IPS DF 19.7 (cell line): ENCODE measurements around the gene HMMR.
"Not testable (repeated sequence)": the region's sequence is repeated elsewhere in the genome, so short reads cannot be mapped to it uniquely, and the experiment has no call there.

ENCODE experiments used
- DNase-seq: peaks from one replicate; pipeline ENCODE4 v3.0.0-alpha.2; 2013; ENCODE audit warnings: low read depth, low spot score

Gene HMMR

DNA sequence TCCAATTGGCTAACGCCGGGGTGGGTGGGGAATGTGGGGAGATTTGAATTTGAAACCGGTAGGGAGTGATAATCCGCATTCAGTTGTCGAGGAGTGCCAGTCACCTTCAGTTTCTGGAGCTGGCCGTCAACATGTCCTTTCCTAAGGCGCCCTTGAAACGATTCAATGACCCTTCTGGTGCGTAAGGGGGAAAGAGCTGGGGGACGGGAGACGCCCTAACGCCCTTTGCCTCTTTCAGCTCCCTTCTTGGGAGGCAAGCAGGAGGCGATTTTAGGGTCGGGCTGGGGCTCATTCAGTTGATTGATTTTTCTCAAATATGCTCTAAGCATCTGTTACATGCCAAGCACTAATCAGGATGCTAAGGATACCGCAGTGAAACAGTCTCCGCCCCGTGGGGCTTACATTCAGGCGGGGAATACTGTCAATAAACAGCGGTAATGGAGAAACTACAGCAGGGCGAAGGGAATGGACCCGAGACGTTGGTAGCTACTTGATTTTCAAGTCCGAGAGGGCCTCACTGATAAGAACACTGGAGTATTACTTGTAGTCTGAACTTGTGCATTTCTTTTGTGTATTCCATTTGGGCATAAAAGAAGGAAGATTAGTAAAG lies at the start of gene HMMR:
TSS of gene HMMR (plus strand) at position 71 of the 610 bp plus-strand sequence. CDS start at position 132, 61 bp downstream.
- DNase-seq: no peak

- not testable (repeated sequence) for DNase-seq
Observed at GRCh38 chr5:163415673-163416072, 44.8 kb upstream of the HMMR start.

DNA sequence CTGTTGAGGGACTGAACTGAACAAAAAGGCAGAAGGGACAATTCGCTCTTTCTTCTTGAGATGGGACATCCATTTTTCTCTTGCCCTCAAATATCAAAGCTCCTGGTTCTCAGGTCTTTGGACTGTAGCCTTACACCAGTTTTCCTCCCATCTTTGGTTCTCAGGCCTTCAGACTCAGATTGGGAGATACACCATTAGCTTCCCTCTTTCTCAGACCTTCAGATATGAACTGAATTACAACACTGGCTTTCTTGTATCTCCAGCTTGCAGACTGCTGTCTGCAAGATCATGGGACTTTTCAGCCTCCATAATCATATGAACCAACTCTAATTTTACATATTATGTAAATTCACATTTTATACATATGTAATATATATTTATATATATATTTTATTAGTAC lies 35.6 kb upstream of the HMMR start:
- DNase-seq: no peak

GRCh38 chr5:163426128-163426527 lies 34.3 kb upstream of the HMMR start:
- DNase-seq: not testable (repeated sequence)

DNA sequence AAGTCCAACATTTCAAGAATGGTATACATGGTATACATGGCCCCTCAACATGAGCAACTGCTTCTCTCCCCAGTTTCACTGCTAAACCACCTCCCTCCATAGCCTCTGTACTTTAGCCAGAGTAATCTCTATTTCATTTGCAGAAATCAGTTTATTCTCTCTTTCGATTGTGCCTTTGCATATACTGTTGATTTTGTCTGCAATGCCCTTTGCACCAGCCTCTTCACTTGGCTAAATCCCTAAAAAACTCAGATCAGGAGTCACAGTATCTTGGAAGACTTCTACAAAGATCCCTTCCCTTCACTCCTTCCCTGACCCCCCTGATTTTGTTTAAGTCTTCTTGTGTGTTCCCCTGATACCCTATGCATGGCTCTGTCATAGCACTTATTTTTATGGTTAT lies 27.9 kb upstream of the HMMR start:
- DNase-seq: no peak

- DNase-seq: no peak
Observed at GRCh38 chr5:163433271-163433670, 27.2 kb upstream of the HMMR start.

- DNase-seq: no peak
Observed at GRCh38 chr5:163434401-163434866, 26.0 kb upstream of the HMMR start.

- DNase-seq: no peak
Observed at GRCh38 chr5:163436515-163436914, 23.9 kb upstream of the HMMR start.

DNA sequence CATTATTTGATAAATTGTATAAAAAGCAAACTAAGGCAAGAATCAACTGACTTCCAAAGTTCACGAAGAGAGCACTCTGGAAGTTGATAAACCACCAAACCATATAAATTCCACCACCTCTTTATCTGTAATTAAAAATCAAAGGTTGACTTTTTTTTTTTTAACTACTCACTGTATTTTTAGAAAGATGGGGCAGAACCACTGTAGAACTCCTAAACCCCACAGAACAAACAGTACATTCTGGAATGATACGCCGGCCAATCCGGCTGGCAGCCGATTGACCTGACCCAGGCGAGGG lies 23.5 kb upstream of the HMMR start:
- DNase-seq: no peak

DNA sequence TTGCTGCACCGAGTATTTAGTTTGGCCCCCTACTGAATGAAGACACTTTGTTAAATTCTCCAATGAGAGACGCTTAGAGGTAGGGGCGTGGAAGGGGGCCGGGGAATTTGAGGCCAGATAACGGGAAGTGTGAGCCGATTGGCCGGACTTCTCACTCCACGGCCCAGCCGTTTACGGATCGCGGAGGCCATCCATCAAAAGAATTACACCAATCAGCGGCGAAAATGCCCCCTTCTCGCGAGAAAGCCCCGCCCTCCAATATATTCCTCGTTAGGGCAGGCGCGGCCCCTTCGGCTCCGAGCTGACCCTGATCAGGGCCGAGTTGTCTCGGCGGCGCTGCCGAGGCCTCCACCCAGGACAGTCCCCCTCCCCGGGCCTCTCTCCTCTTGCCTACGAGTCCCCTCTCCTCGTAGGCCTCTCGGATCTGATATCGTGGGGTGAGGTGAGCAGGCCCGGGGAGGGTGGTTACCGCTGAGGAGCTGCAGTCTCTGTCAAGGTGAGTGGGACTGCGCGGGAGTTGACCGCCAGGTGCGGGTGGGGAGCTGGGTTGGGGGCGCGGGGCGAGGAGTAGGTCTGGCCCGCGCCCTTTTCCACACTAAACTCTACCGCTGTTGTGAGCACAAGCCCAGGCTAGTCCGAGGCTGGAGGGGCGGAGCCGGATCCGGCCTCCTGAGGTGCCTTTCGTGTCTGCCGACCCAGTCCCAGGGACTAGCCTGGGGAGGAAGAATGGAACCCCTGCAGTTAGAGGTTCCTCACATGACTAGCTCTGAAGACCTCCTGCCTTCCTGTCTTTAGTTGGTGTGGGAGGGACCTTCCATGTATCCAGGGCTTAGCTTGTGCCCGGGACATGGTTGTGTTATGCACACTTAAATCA lies 22.9 kb upstream of the HMMR start, which contains the start of gene CCNG1:
TSS of gene CCNG1 (plus strand) at position 287 of the 874 bp plus-strand sequence. CDS start 1,662 bp downstream, outside the sequence.
- peak; percentile 95 for DNase-seq

DNA sequence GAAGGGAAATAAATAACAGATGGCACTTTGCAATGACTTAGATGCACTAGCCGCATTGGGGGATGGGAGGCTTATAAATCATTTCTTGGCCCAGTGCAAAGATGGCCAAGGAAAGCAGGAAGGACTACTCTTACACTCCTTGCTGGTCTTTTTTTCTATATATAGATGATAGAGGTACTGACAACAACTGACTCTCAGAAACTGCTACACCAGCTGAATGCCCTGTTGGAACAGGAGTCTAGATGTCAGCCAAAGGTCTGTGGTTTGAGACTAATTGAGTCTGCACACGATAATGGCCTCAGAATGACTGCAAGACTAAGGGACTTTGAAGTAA lies 21.4 kb upstream of the HMMR start:
- DNase-seq: no peak

DNA sequence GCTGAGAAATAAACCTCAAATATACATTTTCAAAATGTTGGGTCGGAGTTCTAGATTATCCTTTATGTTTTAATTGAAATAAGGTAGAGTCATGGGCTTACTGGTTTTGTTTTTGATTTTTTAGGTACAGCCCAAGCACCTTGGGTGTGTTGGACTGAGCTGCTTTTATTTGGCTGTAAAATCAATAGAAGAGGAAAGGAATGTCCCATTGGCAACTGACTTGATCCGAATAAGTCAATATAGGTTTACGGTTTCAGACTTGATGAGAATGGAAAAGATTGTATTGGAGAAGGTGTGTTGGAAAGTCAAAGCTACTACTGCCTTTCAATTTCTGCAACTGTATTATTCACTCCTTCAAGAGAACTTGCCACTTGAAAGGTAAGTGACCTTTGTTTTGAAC lies 19.5 kb upstream of the HMMR start:
- no peak for DNase-seq

DNA sequence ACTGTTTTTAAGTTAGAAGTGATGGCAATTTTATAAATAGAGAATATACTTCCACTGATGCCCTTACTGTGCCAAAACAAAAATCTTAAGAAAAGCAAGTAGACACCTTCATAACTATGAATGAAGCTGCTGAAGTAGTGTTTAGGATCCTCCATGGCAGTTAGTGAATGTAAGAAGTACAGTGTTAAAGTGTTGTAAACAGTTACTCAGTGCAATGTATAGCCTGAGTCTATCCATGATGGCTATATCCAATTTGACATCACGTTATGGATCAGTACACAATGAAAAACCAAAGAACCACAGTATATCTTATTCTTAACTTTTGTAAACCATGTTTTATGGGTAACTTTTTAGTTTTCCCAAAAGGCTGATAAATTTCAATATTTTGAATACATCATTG lies 15.9 kb upstream of the HMMR start:
- DNase-seq: no peak

GRCh38 chr5:163445345-163445744 lies 15.1 kb upstream of the HMMR start:
- no peak for DNase-seq

DNA sequence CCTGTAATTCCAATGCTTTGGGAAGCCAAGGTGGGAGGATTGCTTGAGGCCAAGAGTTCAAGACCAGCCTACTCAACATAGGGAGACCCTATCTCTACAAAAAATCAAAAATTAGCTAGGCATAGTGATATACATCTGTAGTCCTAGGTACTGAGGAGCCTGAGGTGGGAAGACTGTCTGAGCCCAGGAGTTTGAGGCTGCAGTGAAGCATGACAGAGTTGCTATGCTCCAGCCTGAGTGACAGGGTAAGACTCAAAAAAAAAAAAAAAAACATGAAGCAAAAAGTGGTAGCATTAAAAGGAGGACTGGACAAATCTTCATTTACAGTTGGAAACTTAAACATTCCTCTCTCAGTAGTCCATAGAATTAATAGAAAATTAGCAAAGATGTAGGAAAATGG lies 13.2 kb upstream of the HMMR start:
- DNase-seq: no peak

GRCh38 chr5:163447875-163448274 lies 12.6 kb upstream of the HMMR start:
- DNase-seq: no peak

DNA sequence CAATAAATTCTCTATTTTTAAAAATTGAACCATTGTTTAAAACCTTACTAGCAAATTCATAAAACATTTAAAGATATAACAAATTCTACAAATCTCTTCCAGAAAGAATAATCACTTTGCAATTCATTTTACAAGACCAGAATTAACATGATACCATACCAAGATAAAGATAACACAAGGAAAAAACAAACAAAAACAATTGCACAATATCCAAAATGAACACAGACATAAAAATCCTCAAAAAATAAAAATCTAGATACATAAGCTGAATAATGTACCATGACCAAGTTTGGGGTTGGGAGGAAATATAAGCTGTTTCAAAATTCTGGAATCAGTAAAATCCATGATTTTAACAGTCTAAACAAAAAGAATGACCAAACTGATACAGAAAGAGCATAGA lies 11.9 kb upstream of the HMMR start:
- no peak for DNase-seq

DNA sequence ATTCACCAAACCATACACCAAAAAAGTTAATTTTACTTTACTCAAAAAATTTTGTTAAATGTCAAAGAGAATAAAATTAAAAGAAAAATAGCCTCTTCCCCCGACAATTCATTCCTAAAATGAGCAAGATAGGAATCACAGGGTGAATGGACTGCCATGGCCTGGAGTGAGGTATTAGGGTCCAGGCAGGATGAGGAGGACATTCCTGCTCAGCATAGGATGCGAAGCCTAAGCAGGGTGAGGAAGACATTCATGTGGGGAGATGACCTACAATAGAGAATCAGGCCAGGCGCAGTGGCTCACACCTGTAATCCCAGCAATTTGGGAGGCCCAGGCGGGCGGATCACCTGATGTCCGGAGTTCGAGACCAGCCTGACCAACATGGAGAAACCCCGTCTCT lies 8.9 kb upstream of the HMMR start:
- DNase-seq: no peak

DNA sequence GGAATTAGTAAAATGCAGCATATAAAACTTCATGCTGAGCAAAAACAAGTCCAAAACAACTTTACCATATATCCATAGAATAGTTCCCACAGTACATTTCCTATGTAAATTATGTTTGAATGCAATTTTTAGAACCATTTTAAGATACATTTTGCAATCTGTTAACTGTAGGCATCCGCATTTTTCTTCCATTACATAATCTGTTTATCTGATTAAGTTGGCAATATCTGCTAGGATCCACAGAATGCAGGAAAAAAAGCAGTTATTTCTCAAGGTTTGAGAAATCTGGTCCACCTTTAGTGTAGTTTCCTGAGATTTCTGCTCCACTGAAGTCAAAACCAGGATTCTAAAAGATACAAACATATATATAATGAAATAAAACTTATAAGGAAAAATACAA lies 6.7 kb upstream of the HMMR start:
- no peak for DNase-seq

- not testable (repeated sequence) for DNase-seq
Observed at GRCh38 chr5:163455406-163455805, 5.0 kb upstream of the HMMR start.

- DNase-seq: no peak
Observed at GRCh38 chr5:163456029-163456589, 4.3 kb upstream of the HMMR start.

DNA sequence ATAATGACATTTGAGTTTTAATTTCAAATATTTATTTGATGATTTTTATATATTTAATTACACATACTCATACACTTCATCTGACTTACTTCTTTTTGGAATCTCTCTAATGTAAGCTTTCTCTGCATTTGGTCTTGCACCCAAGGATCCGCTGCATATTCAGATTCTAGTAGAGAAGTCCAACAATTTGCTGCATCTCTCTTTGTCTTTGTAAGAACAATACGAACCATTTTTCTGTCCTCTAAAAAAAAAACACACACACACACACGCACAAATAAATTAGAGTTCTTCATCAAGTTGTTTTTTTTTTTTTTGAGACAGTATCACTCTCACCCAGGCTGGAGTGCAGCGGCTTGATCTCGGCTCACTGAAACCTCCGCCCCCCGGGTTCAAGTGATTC lies 3.6 kb upstream of the HMMR start:
- no peak for DNase-seq

DNA sequence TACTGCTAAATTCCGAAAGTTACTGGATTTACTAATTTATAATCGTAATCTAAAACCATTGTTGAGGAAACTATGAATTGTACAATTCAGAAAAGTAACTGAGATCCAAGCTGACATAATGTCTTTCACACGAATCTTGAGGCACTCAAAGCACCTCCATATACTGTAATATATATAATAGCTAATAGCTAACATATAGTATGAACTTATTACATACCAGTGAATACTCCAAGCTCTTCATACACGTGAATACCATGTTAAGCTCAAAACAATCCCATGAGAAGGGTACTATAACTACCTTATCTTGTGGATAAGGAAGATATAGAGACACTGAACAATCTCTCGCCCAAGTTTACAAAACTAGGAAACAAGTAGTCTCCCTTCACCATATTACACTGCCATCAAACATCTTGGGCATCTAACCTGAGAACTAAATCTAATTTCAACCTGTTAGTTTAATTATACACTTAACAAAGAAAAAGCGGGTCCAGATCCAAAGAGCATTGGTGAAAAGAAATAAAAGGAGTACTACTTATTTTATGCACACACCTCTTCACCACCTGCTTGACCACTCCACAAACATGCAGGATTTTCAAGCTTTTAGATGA lies 1.6 kb upstream of the HMMR start:
- DNase-seq: no peak
